ENCODE results near the gene AFF4.

GRCh38 chr5:132951897-132952296 is 11.5 kb downstream of the AFF4 start:
- TF ChIP-seq, protein P1, sequence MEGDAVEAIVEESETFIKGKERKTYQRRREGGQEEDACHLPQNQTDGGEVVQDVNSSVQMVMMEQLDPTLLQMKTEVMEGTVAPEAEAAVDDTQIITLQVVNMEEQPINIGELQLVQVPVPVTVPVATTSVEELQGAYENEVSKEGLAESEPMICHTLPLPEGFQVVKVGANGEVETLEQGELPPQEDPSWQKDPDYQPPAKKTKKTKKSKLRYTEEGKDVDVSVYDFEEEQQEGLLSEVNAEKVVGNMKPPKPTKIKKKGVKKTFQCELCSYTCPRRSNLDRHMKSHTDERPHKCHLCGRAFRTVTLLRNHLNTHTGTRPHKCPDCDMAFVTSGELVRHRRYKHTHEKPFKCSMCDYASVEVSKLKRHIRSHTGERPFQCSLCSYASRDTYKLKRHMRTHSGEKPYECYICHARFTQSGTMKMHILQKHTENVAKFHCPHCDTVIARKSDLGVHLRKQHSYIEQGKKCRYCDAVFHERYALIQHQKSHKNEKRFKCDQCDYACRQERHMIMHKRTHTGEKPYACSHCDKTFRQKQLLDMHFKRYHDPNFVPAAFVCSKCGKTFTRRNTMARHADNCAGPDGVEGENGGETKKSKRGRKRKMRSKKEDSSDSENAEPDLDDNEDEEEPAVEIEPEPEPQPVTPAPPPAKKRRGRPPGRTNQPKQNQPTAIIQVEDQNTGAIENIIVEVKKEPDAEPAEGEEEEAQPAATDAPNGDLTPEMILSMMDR (conservative IDR thresholded peaks at IDR 0.05; ENCODE audit: low read depth in 2 of 2), result no peak
- TF ChIP-seq EZH2 (IDR thresholded peaks at IDR 0.05; ENCODE audit: low read depth, unreplicated experiment) (no peak), POLR2AphosphoS5 (IDR thresholded peaks at IDR 0.05; ENCODE audit: low read depth) (no peak), EZH2phosphoT487 (IDR thresholded peaks at IDR 0.05; ENCODE audit: unreplicated experiment) (no peak)

Data from GM23338 (cell line).